Muscle of leg (tissue), 11 donors: ENCODE measurements around the gene SEMA5A. TPM values are rescaled to one million over a fixed set of nuclear protein-coding genes. Genes with fewer than 3 reads are reported as not detected.

ENCODE experiments used
- DNase-seq: peaks from one replicate; pipeline ENCODE4 v3.0.0; 2013
- H3K27ac ChIP-seq: one replicate; pipeline ENCODE4 v1.5.1; 2013; ENCODE audit warnings: mild to moderate bottlenecking, low read length, control low read depth
- H3K27me3 ChIP-seq: one replicate; pipeline ENCODE4 v1.6.1; 2013; ENCODE audit warnings: low read length; ENCODE audit not compliant: control insufficient read depth, insufficient read depth
- H3K36me3 ChIP-seq: one replicate; pipeline ENCODE4 v1.6.1; 2013; ENCODE audit warnings: low read length; ENCODE audit not compliant: control insufficient read depth, insufficient read depth
- H3K4me1 ChIP-seq: one replicate; pipeline ENCODE4 v1.6.1; 2013; ENCODE audit warnings: low read length; ENCODE audit not compliant: control insufficient read depth, insufficient read depth
- H3K4me3 ChIP-seq: one replicate; pipeline ENCODE4 v1.5.1; 2013; ENCODE audit warnings: low read length, control low read depth
- H3K9me3 ChIP-seq: replicated peaks from 2 replicates; pipeline ENCODE4 v1.6.1; 2013; ENCODE audit warnings: low read depth, low read length; ENCODE audit not compliant: control insufficient read depth
- WGBS: methylation state at CpG from one replicate; pipeline ENCODE4 v1.1.5; 2013; ENCODE audit warnings: missing lambda C conversion rate; ENCODE audit not compliant: insufficient coverage; 5-methylcytosine and 5-hydroxymethylcytosine counted together
- polyA plus RNA-seq, 8 donors: library from polyadenylated mRNA; unstranded; fragments of 120-200 nt; gene quantifications; one replicate each; pipeline versions ENCODE4 v1.2.1 to v1.2.3, GENCODE V29; 2013; ENCODE audit warnings: inconsistent platforms in 1 of 8, low replicate concordance in 1 of 8; ENCODE audit not compliant: insufficient read length in 8 of 8, insufficient read depth in 1 of 8
- total RNA-seq: library from RNA; stranded (reverse); fragments of 120-200 nt; gene quantifications from one replicate; pipeline ENCODE4 v1.2.4, GENCODE V29; 2013

The SEMA5A gene
- total and polyA plus RNA-seq, 9 donors, result 25.1 to 53.5 (median 37.3) TPM

DNA sequence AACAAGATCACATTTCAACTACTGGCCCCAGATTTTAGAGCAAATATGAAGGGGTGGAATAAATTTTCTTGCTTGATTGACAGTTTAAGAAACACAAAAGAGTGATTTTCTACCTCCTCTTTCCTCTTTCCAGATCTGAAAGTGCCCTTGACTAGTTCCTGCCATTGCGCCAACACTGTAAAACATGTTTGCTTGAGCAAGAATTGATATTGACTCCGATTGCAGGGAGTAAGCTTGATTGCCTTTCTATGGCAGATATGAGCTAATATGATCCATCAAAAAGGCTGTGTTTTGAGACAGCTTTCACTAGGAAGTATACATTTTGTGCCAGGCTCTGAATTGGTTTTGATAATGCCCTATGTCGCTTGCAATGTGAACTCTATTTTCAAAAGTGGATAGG lies 508.8 kb downstream of the SEMA5A start:
- DNase-seq, result no peak
- Histone ChIP-seq H3K36me3 (no peaks in the 10 kb centered on the region), H3K4me1 (no peaks in the 10 kb centered on the region), H3K27me3 (no peaks in the 10 kb centered on the region), H3K27ac (no peak overlapping the region), H3K9me3 (no peaks in the 10 kb centered on the region), H3K4me3 (no peak overlapping the region)
- 89% methylated on average over 2 of the region's 3 CpGs for WGBS

- DNase-seq, result no peak
- H3K27me3 ChIP-seq, result no peaks in the 10 kb centered on the region
- H3K4me3 ChIP-seq, result no peak overlapping the region
- WGBS, result 86% methylated on average over 1 of the region's 3 CpGs
- H3K36me3 ChIP-seq, result no peaks in the 10 kb centered on the region
- no peaks in the 10 kb centered on the region for H3K9me3 ChIP-seq
- H3K4me1 ChIP-seq, result no peaks in the 10 kb centered on the region
- no peak overlapping the region for H3K27ac ChIP-seq
Measured at GRCh38 chr5:9035346-9035745, 510.5 kb downstream of the SEMA5A start.

GRCh38 chr5:9034649-9035048 lies 511.2 kb downstream of the SEMA5A start:
- Histone ChIP-seq H3K27ac (no peak overlapping the region), H3K27me3 (no peaks in the 10 kb centered on the region), H3K4me3 (no peak overlapping the region), H3K36me3 (no peaks in the 10 kb centered on the region), H3K4me1 (no peaks in the 10 kb centered on the region), H3K9me3 (no peaks in the 10 kb centered on the region)
- WGBS, result no CpG with 5 or more reads among the region's 1 CpG
- peak; percentile 22 for DNase-seq

- Histone ChIP-seq H3K27ac (no peak overlapping the region), H3K36me3 (no peaks in the 10 kb centered on the region), H3K4me3 (no peak overlapping the region), H3K4me1 (no peaks in the 10 kb centered on the region), H3K27me3 (no peaks in the 10 kb centered on the region), H3K9me3 (no peaks in the 10 kb centered on the region)
- DNase-seq, result no peak
- no CpG with 5 or more reads among the region's 1 CpG for WGBS
Measured at GRCh38 chr5:9033524-9033923, 512.4 kb downstream of the SEMA5A start.

GRCh38 chr5:9025942-9026341 lies 519.9 kb downstream of the SEMA5A start:
- Histone ChIP-seq H3K9me3 (peaks cover 25% of the 10 kb centered on the region), H3K27me3 (no peaks in the 10 kb centered on the region), H3K4me1 (no peaks in the 10 kb centered on the region), H3K27ac (no peak overlapping the region), H3K36me3 (no peaks in the 10 kb centered on the region), H3K4me3 (no peak overlapping the region)
- no peak for DNase-seq

DNA sequence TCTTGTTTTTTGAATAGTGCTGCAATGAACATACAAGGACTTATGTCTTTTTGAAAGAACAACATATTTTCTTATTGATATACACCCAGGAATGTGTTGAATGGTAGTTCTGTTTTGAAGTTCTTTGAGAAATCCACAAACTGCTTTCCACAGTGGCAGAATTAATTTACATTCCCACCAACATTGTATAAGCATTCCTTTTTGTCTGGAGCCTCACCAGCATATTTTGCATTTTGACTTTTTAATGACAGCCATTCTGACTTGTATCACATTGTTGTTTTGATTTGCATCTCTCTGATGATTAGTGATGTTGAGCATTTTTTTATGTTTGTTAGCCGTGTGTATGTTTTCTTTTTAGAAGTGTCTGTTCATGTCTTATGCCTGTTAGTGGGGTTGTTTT lies 524.9 kb downstream of the SEMA5A start:
- WGBS, result 80% methylated on average over 1 of the region's 1 CpG
- Histone ChIP-seq H3K27me3 (no peaks in the 10 kb centered on the region), H3K36me3 (no peaks in the 10 kb centered on the region), H3K4me3 (no peak overlapping the region), H3K27ac (no peak overlapping the region), H3K9me3 (peaks cover 23% of the 10 kb centered on the region), H3K4me1 (no peaks in the 10 kb centered on the region)
- DNase-seq, result no peak

GRCh38 chr5:9015937-9016270 lies 530.0 kb downstream of the SEMA5A start:
- Histone ChIP-seq H3K27ac (no peak overlapping the region), H3K36me3 (no peaks in the 10 kb centered on the region), H3K4me3 (no peak overlapping the region), H3K27me3 (no peaks in the 10 kb centered on the region), H3K4me1 (no peaks in the 10 kb centered on the region), H3K9me3 (no peaks in the 10 kb centered on the region)
- no peak for DNase-seq
- WGBS, result no CpG with 5 or more reads among the region's 2 CpGs

- Histone ChIP-seq H3K27ac (no peak overlapping the region), H3K9me3 (no peaks in the 10 kb centered on the region), H3K27me3 (no peaks in the 10 kb centered on the region), H3K4me1 (no peaks in the 10 kb centered on the region), H3K36me3 (no peaks in the 10 kb centered on the region), H3K4me3 (no peak overlapping the region)
- WGBS, result no CpG with 5 or more reads among the region's 5 CpGs
- DNase-seq, result no peak
Measured at GRCh38 chr5:9015260-9015936, 530.5 kb downstream of the SEMA5A start.

GRCh38 chr5:9013147-9013546 lies 532.7 kb downstream of the SEMA5A start:
- Histone ChIP-seq H3K4me3 (no peak overlapping the region), H3K4me1 (no peaks in the 10 kb centered on the region), H3K9me3 (no peaks in the 10 kb centered on the region), H3K27me3 (no peaks in the 10 kb centered on the region), H3K36me3 (no peaks in the 10 kb centered on the region), H3K27ac (no peak overlapping the region)
- WGBS, result 79% methylated on average over 3 of the region's 6 CpGs
- DNase-seq, result no peak

DNA sequence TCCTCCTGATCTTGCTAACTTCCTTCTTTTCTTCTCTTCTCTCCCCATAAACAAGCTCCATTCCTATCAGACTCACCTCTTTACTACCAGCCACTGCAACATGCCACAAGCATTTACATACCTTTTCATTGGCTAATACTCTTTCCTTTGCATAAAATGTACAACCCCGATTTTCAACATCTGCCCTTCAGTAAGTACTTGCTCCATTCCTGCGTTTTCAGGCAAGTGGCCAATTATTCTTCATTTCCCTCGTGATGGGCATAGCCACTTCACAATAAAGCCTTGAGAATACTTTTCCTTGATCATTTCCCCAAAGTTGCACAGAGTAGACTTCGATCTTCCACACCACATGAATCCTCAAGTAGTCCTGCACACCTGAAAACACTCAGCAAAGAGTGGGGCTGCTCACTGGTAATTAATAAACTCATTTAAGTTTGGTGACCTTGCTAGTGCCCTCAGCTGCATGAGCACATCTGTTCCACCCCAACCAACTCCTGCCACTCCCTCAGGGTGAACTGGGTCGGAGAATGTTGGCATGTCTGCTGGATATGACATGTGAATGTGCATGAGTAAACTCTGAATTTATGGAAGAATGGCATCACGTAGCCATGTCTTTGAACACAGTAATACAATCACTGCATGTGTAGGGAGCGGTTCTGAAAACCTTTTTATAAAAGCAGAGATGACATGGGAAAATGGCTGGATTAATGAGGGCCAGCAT lies 535.8 kb downstream of the SEMA5A start:
- no peaks in the 10 kb centered on the region for H3K27me3 ChIP-seq
- H3K9me3 ChIP-seq, result no peaks in the 10 kb centered on the region
- WGBS, result 69% methylated on average over 5 of the region's 7 CpGs
- H3K4me1 ChIP-seq, result no peaks in the 10 kb centered on the region
- no peak overlapping the region for H3K27ac ChIP-seq
- H3K36me3 ChIP-seq, result no peaks in the 10 kb centered on the region
- no peak for DNase-seq
- H3K4me3 ChIP-seq, result no peak overlapping the region
